ENCODE measurements around the gene HDAC6. TPM values are rescaled to one million over a fixed set of nuclear protein-coding genes. Genes with fewer than 3 reads are reported as not detected.

HDAC6 gene
- total and polyA plus RNA-seq, 2 of the 13 experiments (the other 11 are each of a cell fraction or from before 2014, with no cell fraction given): 80.4 to 93.6 TPM

DNA sequence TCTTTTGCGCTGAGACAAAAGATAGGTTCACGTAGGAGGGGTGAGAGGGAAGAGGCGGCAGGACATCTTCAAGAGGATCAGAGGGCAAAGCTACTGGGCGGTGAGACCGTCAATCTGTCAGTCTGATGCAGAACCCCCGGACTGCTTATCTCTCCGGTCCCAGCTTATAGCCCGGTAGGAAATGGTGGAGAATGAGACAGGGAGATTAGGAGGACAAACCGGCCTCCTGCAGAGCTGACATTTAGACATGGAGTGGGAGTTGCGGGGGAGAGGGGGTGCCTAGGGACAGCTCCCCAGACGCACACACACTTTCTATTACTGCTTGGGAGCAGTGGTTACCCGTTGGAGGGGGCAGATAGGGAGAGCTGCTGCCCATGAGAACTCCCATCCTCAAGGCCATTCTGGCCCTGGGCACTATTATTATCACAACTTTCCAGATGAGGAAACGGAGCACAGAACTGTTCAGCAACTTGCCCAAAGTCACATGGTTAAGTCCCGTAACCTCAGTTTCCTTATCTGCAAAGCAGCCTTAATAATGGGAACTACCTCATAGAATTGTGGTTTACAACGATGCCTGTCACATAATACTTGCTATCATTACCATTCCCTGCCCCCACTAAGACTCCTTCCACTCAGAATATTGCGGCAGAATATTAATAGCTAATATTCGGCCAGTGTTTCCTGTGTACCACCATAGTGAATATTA is 1.1 kb upstream of the HDAC6 start:
- Histone ChIP-seq H2AFZ (ENCODE audit: low read length) (no peak overlapping the region), H3K9ac (ENCODE audit: insufficient read depth, low read depth, low read length) (peak overlapping the region; percentile 79), H4K20me1 (ENCODE audit: insufficient read depth, low read length) (no peaks in the 10 kb centered on the region), H3K27ac (ENCODE audit: extremely low read length, insufficient read depth, low read length) (peak overlapping the region; percentile 93), H3K27me3 (ENCODE audit: control insufficient read depth in 1 of 2, insufficient read depth in 2 of 2, low read length in 2 of 2) (no peaks in the 10 kb centered on the region; a peak in 1 of 5 replicates), H3K4me1 (ENCODE audit: insufficient read depth, low read length) (peaks cover 46% of the 10 kb centered on the region), H3K4me2 (ENCODE audit: low read depth, low read length) (peak overlapping the region; percentile 81), H3K36me3 (replicated peaks in 1 of 2; ENCODE audit: control insufficient read depth in 1 of 2, insufficient read depth in 2 of 2, low read length in 2 of 2) (peaks cover 0 to 3% of the 10 kb centered on the region in 2 experiments; a peak in 1 of 5 replicates), H3K9me3 (ENCODE audit: low read length) (no peaks in the 10 kb centered on the region), H3K79me2 (ENCODE audit: insufficient read depth, low read length) (no peaks in the 10 kb centered on the region), H3K4me3 (replicated peaks in 1 of 3; ENCODE audit: insufficient read depth in 1 of 3, low read depth in 2 of 3, low read length in 3 of 3) (peak overlapping the region; percentile 61 to 82 (median 66))
- TSS peak; percentile 95 for BruUV-seq (replicated peaks)
- WGBS (ENCODE audit: low lambda C conversion rate): 3% methylated on average over 15 of the region's 17 CpGs
- ATAC-seq (no peak), FAIRE-seq (no peak), DNase-seq (ENCODE audit: low spot score) (no peak)
- in situ Hi-C loops (cut with HindIII; ENCODE audit: extremely low pct_ligation_motif_present, low pct_unique_long_range_greater_than_20kb): no loop called here
- POLR2A ChIA-PET: interaction anchor here (0.6 to 2.3 kb wide), 14 partner anchors 20 to 390 kb away, joined by 3 to 17 read pairs (median 6); partner anchors contain the start of genes OTUD5, PCSK1N, PQBP1 and TIMM17B
- intact Hi-C loops (cut with micrococcal nuclease; ENCODE audit: unreplicated experiment): no loop called here
- CTCF ChIA-PET (ENCODE audit: low intra/inter-chr PET ratio, low total read pairs): no interaction called here
- TF ChIP-seq MAFF (IDR thresholded peaks at IDR 0.05; ENCODE audit: low read depth, low read length) (no peak), CBFB (CRISPR knock-in tag; IDR thresholded peaks at IDR 0.05) (no peak), ZNF772 (CRISPR knock-in tag; IDR thresholded peaks at IDR 0.05) (0 out of 2 replicates have a peak, but pooled peaks have one; percentile 11), TCF12 (IDR thresholded peaks at IDR 0.05) (no peak), TCF12 (CRISPR knock-in tag; IDR thresholded peaks at IDR 0.05) (0 out of 2 replicates have a peak, but pooled peaks have one; percentile 26), ZNF431 (CRISPR knock-in tag; IDR thresholded peaks at IDR 0.05; ENCODE audit: borderline replicate concordance, low read depth) (no peak), ZMAT3 (CRISPR knock-in tag; conservative IDR thresholded peaks at IDR 0.05) (0 out of 2 replicates have a peak, but pooled peaks have one; percentile 28)
- TF ChIP-seq, protein P1, sequence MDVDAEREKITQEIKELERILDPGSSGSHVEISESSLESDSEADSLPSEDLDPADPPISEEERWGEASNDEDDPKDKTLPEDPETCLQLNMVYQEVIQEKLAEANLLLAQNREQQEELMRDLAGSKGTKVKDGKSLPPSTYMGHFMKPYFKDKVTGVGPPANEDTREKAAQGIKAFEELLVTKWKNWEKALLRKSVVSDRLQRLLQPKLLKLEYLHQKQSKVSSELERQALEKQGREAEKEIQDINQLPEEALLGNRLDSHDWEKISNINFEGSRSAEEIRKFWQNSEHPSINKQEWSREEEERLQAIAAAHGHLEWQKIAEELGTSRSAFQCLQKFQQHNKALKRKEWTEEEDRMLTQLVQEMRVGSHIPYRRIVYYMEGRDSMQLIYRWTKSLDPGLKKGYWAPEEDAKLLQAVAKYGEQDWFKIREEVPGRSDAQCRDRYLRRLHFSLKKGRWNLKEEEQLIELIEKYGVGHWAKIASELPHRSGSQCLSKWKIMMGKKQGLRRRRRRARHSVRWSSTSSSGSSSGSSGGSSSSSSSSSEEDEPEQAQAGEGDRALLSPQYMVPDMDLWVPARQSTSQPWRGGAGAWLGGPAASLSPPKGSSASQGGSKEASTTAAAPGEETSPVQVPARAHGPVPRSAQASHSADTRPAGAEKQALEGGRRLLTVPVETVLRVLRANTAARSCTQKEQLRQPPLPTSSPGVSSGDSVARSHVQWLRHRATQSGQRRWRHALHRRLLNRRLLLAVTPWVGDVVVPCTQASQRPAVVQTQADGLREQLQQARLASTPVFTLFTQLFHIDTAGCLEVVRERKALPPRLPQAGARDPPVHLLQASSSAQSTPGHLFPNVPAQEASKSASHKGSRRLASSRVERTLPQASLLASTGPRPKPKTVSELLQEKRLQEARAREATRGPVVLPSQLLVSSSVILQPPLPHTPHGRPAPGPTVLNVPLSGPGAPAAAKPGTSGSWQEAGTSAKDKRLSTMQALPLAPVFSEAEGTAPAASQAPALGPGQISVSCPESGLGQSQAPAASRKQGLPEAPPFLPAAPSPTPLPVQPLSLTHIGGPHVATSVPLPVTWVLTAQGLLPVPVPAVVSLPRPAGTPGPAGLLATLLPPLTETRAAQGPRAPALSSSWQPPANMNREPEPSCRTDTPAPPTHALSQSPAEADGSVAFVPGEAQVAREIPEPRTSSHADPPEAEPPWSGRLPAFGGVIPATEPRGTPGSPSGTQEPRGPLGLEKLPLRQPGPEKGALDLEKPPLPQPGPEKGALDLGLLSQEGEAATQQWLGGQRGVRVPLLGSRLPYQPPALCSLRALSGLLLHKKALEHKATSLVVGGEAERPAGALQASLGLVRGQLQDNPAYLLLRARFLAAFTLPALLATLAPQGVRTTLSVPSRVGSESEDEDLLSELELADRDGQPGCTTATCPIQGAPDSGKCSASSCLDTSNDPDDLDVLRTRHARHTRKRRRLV (CRISPR knock-in tag; IDR thresholded peaks at IDR 0.05): no peak
- TF ChIP-seq, protein P2, sequence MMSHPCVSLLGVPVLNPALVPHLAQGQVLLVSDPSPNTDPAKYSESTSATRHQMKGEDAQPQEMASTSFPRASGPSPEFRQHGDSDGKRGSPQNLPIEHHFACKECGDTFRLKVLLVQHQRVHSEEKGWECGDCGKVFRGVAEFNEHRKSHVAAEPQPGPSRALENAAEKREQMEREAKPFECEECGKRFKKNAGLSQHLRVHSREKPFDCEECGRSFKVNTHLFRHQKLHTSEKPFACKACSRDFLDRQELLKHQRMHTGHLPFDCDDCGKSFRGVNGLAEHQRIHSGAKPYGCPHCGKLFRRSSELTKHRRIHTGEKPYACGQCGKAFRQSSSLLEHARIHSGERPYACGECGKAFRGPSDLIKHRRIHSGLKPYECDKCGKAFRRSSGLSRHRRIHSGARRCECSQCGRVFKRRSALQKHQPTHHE (CRISPR knock-in tag; IDR thresholded peaks at IDR 0.05; ENCODE audit: borderline replicate concordance): 0 out of 2 replicates have a peak, but pooled peaks have one; percentile 30

All from HepG2 (cell line).